Ishikawa (cell line): Measurements from ENCODE around the gene SLCO1A2.

ENCODE experiments used
- CEBPB ChIP-seq: IDR thresholded peaks from 2 replicates; pipeline ENCODE4 v1.6.1; 2012
- EGR1 ChIP-seq: IDR thresholded peaks from 2 replicates; pipeline ENCODE4 v1.6.1; 2012
- EP300 ChIP-seq: IDR thresholded peaks from 2 replicates; pipeline ENCODE4 v1.6.1; 2012; ENCODE audit warnings: borderline replicate concordance
- FOXM1 ChIP-seq: IDR thresholded peaks from 2 replicates; pipeline ENCODE4 v1.6.1; 2012; ENCODE audit warnings: low read depth, borderline replicate concordance
- RAD21 ChIP-seq: IDR thresholded peaks from 2 replicates; pipeline ENCODE4 v1.6.1; 2012; ENCODE audit warnings: low read depth
- TAF1 ChIP-seq: IDR thresholded peaks from 2 replicates; pipeline ENCODE4 v1.6.1; 2012; ENCODE audit warnings: low read depth, mild to moderate bottlenecking
- TF ChIP-seq, protein P1 (sequence below): IDR thresholded peaks from 2 replicates; pipeline ENCODE4 v1.6.1; 2012
- TF ChIP-seq, protein P2 (sequence below): IDR thresholded peaks from 2 replicates; pipeline ENCODE4 v1.6.1; 2012; ENCODE audit warnings: low read depth, mild to moderate bottlenecking

DNA sequence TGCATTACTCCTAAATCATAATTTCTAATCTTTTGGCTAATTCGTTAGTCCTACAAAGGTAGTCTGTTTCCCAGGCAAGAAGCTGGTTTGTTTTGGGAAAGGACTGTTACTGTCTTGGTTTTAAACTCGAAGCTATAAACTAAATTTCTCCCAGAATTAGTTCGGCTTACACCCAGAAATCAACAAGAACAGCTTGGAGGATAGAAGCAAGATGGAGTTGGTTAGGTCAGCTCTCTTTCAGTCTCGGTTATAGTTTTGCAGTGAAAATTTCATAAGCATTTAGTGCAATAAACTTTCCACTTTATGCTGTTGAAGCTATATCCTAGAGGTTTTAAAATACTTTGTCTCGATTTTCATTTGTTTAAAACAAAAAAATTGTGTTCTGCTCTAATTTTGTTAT lies 100.3 kb downstream of the SLCO1A2 start:
- TF ChIP-seq, protein P1, sequence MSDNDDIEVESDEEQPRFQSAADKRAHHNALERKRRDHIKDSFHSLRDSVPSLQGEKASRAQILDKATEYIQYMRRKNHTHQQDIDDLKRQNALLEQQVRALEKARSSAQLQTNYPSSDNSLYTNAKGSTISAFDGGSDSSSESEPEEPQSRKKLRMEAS: no peak
- no peak for TF ChIP-seq CEBPB
- no peak for TF ChIP-seq EGR1
- TF ChIP-seq, protein P2, sequence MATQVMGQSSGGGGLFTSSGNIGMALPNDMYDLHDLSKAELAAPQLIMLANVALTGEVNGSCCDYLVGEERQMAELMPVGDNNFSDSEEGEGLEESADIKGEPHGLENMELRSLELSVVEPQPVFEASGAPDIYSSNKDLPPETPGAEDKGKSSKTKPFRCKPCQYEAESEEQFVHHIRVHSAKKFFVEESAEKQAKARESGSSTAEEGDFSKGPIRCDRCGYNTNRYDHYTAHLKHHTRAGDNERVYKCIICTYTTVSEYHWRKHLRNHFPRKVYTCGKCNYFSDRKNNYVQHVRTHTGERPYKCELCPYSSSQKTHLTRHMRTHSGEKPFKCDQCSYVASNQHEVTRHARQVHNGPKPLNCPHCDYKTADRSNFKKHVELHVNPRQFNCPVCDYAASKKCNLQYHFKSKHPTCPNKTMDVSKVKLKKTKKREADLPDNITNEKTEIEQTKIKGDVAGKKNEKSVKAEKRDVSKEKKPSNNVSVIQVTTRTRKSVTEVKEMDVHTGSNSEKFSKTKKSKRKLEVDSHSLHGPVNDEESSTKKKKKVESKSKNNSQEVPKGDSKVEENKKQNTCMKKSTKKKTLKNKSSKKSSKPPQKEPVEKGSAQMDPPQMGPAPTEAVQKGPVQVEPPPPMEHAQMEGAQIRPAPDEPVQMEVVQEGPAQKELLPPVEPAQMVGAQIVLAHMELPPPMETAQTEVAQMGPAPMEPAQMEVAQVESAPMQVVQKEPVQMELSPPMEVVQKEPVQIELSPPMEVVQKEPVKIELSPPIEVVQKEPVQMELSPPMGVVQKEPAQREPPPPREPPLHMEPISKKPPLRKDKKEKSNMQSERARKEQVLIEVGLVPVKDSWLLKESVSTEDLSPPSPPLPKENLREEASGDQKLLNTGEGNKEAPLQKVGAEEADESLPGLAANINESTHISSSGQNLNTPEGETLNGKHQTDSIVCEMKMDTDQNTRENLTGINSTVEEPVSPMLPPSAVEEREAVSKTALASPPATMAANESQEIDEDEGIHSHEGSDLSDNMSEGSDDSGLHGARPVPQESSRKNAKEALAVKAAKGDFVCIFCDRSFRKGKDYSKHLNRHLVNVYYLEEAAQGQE: no peak
- TF ChIP-seq TAF1: no peak
- no peak for TF ChIP-seq FOXM1
- TF ChIP-seq EP300: no peak
- TF ChIP-seq RAD21: no peak
